ENCODE measurements around the gene ZDHHC7.

DNA sequence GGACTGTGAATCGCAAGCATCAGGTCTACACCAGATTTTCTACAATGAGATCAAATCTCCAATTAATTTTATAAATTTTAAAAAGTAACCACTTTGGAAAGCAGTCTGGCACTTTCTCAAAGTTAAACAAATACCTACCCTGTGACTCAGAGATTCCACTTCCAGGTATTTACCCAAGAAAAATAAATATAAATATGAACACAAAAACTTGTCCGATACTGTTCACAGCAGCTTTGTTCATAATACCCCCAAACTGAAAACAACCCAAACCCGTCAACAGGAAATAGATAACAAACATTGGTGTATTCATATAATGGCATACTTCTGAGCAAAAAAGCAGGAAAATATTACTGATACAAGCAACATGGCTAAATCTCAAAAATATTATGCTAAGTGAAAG lies 12.1 kb downstream of the ZDHHC7 start:
- TF ChIP-seq, protein P1, sequence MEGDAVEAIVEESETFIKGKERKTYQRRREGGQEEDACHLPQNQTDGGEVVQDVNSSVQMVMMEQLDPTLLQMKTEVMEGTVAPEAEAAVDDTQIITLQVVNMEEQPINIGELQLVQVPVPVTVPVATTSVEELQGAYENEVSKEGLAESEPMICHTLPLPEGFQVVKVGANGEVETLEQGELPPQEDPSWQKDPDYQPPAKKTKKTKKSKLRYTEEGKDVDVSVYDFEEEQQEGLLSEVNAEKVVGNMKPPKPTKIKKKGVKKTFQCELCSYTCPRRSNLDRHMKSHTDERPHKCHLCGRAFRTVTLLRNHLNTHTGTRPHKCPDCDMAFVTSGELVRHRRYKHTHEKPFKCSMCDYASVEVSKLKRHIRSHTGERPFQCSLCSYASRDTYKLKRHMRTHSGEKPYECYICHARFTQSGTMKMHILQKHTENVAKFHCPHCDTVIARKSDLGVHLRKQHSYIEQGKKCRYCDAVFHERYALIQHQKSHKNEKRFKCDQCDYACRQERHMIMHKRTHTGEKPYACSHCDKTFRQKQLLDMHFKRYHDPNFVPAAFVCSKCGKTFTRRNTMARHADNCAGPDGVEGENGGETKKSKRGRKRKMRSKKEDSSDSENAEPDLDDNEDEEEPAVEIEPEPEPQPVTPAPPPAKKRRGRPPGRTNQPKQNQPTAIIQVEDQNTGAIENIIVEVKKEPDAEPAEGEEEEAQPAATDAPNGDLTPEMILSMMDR (IDR thresholded peaks at IDR 0.05), result no peak
- no peak for TF ChIP-seq POLR2A (IDR thresholded peaks at IDR 0.05)
